Vagina (tissue), 2 donors: ENCODE results near the gene ZBTB20. TPM values are rescaled to one million over a fixed set of nuclear protein-coding genes. Genes with fewer than 3 reads are reported as not detected.

ENCODE experiments used
- DNase-seq, 2 donors: peaks; one replicate each; pipeline ENCODE4 v3.0.0-alpha.2; 2017; ENCODE audit errors: extremely low spot score in 2 of 2
- H3K27ac ChIP-seq: fragments of 200-600 bp; sonication (generic); one replicate; pipeline ENCODE4 v1.5.1; 2019
- H3K27me3 ChIP-seq: fragments of 200-600 bp; sonication (generic); one replicate; pipeline ENCODE4 v1.5.1; 2019
- H3K36me3 ChIP-seq, 2 donors: fragments of 200-600 bp; sonication (generic); one replicate each; pipeline ENCODE4 v1.5.1; 2017 to 2019
- H3K4me1 ChIP-seq: fragments of 200-600 bp; sonication (generic); one replicate; pipeline ENCODE4 v1.5.1; 2019
- H3K4me3 ChIP-seq, 2 donors: fragments of 200-600 bp; sonication (generic); 1 replicate in 1 of 2; 2 replicates in 1 of 2; pipeline ENCODE4 v1.5.1; 2016 to 2019
- H3K9me3 ChIP-seq: fragments of 200-600 bp; sonication (generic); one replicate; pipeline ENCODE4 v1.5.1; 2019
- CTCF ChIP-seq, 3 experiments: fragments of 450-650 bp in 2 of 3; fragments of 200-600 bp in 1 of 3; sonication (generic) in 1 of 3; IDR thresholded peaks; one replicate each; pipeline ENCODE4 v1.5.1; 2017 to 2019; ENCODE audit warnings: antibody characterized with exemption in 3 of 3, mild to moderate bottlenecking in 2 of 3, moderate library complexity in 2 of 3
- POLR2A ChIP-seq, 2 donors: fragments of 450-650 bp; IDR thresholded peaks; one replicate each; pipeline ENCODE4 v1.6.1; 2017; ENCODE audit warnings: antibody characterized with exemption in 2 of 2, mild to moderate bottlenecking in 2 of 2, moderate library complexity in 2 of 2
- POLR2AphosphoS5 ChIP-seq, 2 donors: sonication (generic); formaldehyde crosslinking; IDR thresholded peaks; one replicate each; pipeline ENCODE4 v1.9.0; 2017; ENCODE audit warnings: antibody characterized with exemption in 2 of 2, mild to moderate bottlenecking in 2 of 2, low read depth in 1 of 2; ENCODE audit not compliant: insufficient read depth in 1 of 2
- intact Hi-C: fragments of 100-400 bp; cut with DNase I; formaldehyde crosslinking; loops from one replicate; pipeline ENCODE4 v1.15.1; 2023
- total RNA-seq: library from RNA; depleted of rRNA; stranded (reverse); fragments of >200 nt; gene quantifications from one replicate; pipeline ENCODE4 v1.2.3, GENCODE V29; 2016

ZBTB20 gene
- total RNA-seq, 1 donor from 2014 or later, result 64.8 TPM

GRCh38 chr3:114867359-114867758 is 279.7 kb downstream of the ZBTB20 start:
- H3K27me3 ChIP-seq, result no peaks in the 10 kb centered on the region
- no peaks in the 10 kb centered on the region for H3K9me3 ChIP-seq
- H3K36me3 ChIP-seq, result no peaks in the 10 kb centered on the region
- peaks cover 8% of the 10 kb centered on the region for H3K4me1 ChIP-seq
- TF ChIP-seq CTCF (IDR thresholded peaks at IDR 0.05) (no peak), POLR2AphosphoS5 (IDR thresholded peaks at IDR 0.05; ENCODE audit: insufficient read depth in 1 of 2, low read depth in 1 of 2) (no peak), POLR2A (IDR thresholded peaks at IDR 0.05) (no peak)
- no peak overlapping the region for H3K27ac ChIP-seq
- DNase-seq, result no peak
- intact Hi-C loops, result no loop called here
- no peak overlapping the region for H3K4me3 ChIP-seq

GRCh38 chr3:114866430-114866829 is 280.7 kb downstream of the ZBTB20 start:
- Histone ChIP-seq H3K36me3 (no peaks in the 10 kb centered on the region), H3K27ac (no peak overlapping the region), H3K27me3 (no peaks in the 10 kb centered on the region), H3K4me3 (no peak overlapping the region), H3K9me3 (no peaks in the 10 kb centered on the region), H3K4me1 (peaks cover 8% of the 10 kb centered on the region)
- TF ChIP-seq CTCF (IDR thresholded peaks at IDR 0.05) (no peak), POLR2A (IDR thresholded peaks at IDR 0.05) (no peak), POLR2AphosphoS5 (IDR thresholded peaks at IDR 0.05; ENCODE audit: insufficient read depth in 1 of 2, low read depth in 1 of 2) (no peak)
- intact Hi-C loops, result no loop called here
- no peak for DNase-seq

- Histone ChIP-seq H3K9me3 (no peaks in the 10 kb centered on the region), H3K27me3 (no peaks in the 10 kb centered on the region), H3K27ac (no peak overlapping the region), H3K36me3 (no peaks in the 10 kb centered on the region), H3K4me3 (no peak overlapping the region), H3K4me1 (peaks cover 8% of the 10 kb centered on the region)
- DNase-seq, result no peak
- intact Hi-C loops, result no loop called here
- TF ChIP-seq POLR2A (IDR thresholded peaks at IDR 0.05) (no peak), POLR2AphosphoS5 (IDR thresholded peaks at IDR 0.05; ENCODE audit: insufficient read depth in 1 of 2, low read depth in 1 of 2) (no peak), CTCF (IDR thresholded peaks at IDR 0.05) (no peak)
These were observed 282.1 kb downstream of the ZBTB20 start for GRCh38 chr3:114864970-114865369.

- no peak for DNase-seq
- Histone ChIP-seq H3K27me3 (no peaks in the 10 kb centered on the region), H3K9me3 (no peaks in the 10 kb centered on the region), H3K4me3 (peak overlapping the region in 1 of 2 donors; percentile 19), H3K36me3 (no peaks in the 10 kb centered on the region), H3K27ac (no peak overlapping the region), H3K4me1 (peaks cover 8% of the 10 kb centered on the region)
- intact Hi-C loops, result loop anchor here (1.0 kb wide), 1 partner anchor 24 kb away; no protein-coding TSS in a partner anchor
- TF ChIP-seq CTCF (IDR thresholded peaks at IDR 0.05), result no peak
These were observed 283.2 kb downstream of the ZBTB20 start for GRCh38 chr3:114863848-114864247.

- H3K4me3 ChIP-seq, result no peak overlapping the region
- no peaks in the 10 kb centered on the region for H3K9me3 ChIP-seq
- no peaks in the 10 kb centered on the region for H3K36me3 ChIP-seq
- no peaks in the 10 kb centered on the region for H3K27me3 ChIP-seq
- DNase-seq, result no peak
- intact Hi-C loops, result no loop called here
- H3K27ac ChIP-seq, result no peak overlapping the region
- TF ChIP-seq CTCF (IDR thresholded peaks at IDR 0.05) (no peak), POLR2A (IDR thresholded peaks at IDR 0.05) (no peak), POLR2AphosphoS5 (IDR thresholded peaks at IDR 0.05; ENCODE audit: insufficient read depth in 1 of 2, low read depth in 1 of 2) (no peak)
- peaks cover 8% of the 10 kb centered on the region for H3K4me1 ChIP-seq
These were observed 285.4 kb downstream of the ZBTB20 start for GRCh38 chr3:114861666-114862065.
